Fibroblast of lung (primary cell): Measurements from ENCODE around the gene SLC51B. TPM values are rescaled to one million over a fixed set of nuclear protein-coding genes. Genes with fewer than 3 reads are reported as not detected.

Source experiments
- DNase-seq, 2 donors: peaks; one replicate each; pipeline versions ENCODE4 v3.0.0 to v3.0.0-alpha.2; 2010; ENCODE audit warnings: low read depth in 2 of 2
- H2AFZ ChIP-seq: 2 replicates; pipeline ENCODE4 v1.5.1; 2012; ENCODE audit warnings: low read length, control low read depth, inconsistent platforms
- H3K27ac ChIP-seq: 2 replicates; pipeline ENCODE4 v1.5.1; 2011; ENCODE audit warnings: low read length, control low read depth; ENCODE audit not compliant: insufficient read depth
- H3K27me3 ChIP-seq: 2 replicates; pipeline ENCODE4 v1.5.1; 2011; ENCODE audit warnings: mild to moderate bottlenecking, low read length; ENCODE audit not compliant: control insufficient read depth, insufficient read depth
- H3K36me3 ChIP-seq: 2 replicates; pipeline ENCODE4 v1.5.1; 2011; ENCODE audit warnings: low read length; ENCODE audit not compliant: control insufficient read depth, insufficient read depth
- H3K4me1 ChIP-seq: 2 replicates; pipeline ENCODE4 v1.5.1; 2011; ENCODE audit warnings: low read length; ENCODE audit not compliant: control insufficient read depth, insufficient read depth; ENCODE audit errors: extremely low read depth
- H3K4me2 ChIP-seq: 2 replicates; pipeline ENCODE4 v1.5.1; 2011; ENCODE audit warnings: low read length, control low read depth; ENCODE audit not compliant: insufficient read depth; ENCODE audit errors: extremely low read depth
- H3K4me3 ChIP-seq, 4 experiments: fragments of 200-600 bp in 1 of 4; sonication (generic) in 1 of 4; replicated peaks in 1 of 4; 2 replicates each; pipeline ENCODE4 v1.5.1; 2011 to 2016; ENCODE audit warnings: low read length in 4 of 4, low read depth in 3 of 4, mild to moderate bottlenecking in 3 of 4, control low read depth in 2 of 4, inconsistent platforms in 1 of 4, mixed read lengths in 1 of 4; ENCODE audit not compliant: insufficient read depth in 1 of 4; ENCODE audit errors: control extremely low read depth in 1 of 4
- H3K79me2 ChIP-seq: 2 replicates; pipeline ENCODE4 v1.5.1; 2012; ENCODE audit warnings: mild to moderate bottlenecking, low read length, inconsistent platforms; ENCODE audit not compliant: control insufficient read depth, insufficient read depth
- H3K9ac ChIP-seq: 2 replicates; pipeline ENCODE4 v1.5.1; 2011; ENCODE audit warnings: mild to moderate bottlenecking, low read length, control low read depth; ENCODE audit not compliant: insufficient read depth
- H3K9me3 ChIP-seq: 2 replicates; pipeline ENCODE4 v1.5.1; 2012; ENCODE audit warnings: low read depth, low read length; ENCODE audit not compliant: control insufficient read depth, insufficient read depth
- H4K20me1 ChIP-seq: 2 replicates; pipeline ENCODE4 v1.5.1; 2011; ENCODE audit warnings: low read length; ENCODE audit not compliant: control insufficient read depth, insufficient read depth; ENCODE audit errors: extremely low read depth
- EZH2 ChIP-seq: IDR thresholded peaks from 2 replicates; pipeline ENCODE4 v1.5.1; 2012; ENCODE audit warnings: low read length, control low read depth, mild to moderate bottlenecking; ENCODE audit errors: missing control alignments
- polyA plus RNA-seq, 2 donors: library from polyadenylated mRNA; depleted of rRNA in 1 of 2; stranded (reverse) in 1 of 2; unstranded in 1 of 2; fragments of >200 nt; gene quantifications; 2 replicates each; pipeline ENCODE4 v1.2.1, GENCODE V29; 2011 to 2012; ENCODE audit warnings: missing spikeins in 1 of 2
- total RNA-seq: library from RNA; depleted of rRNA; stranded (reverse); fragments of >200 nt; gene quantifications from 2 replicates; pipeline ENCODE4 v1.2.1, GENCODE V29; 2014
- TF ChIP-seq, protein P1 (sequence below), 2 donors: IDR thresholded peaks in 1 of 2; conservative IDR thresholded peaks in 1 of 2; 1 replicate in 1 of 2; 2 replicates in 1 of 2; pipeline ENCODE4 v1.5.1; 2011 to 2012; ENCODE audit warnings: low read length in 2 of 2, control low read depth in 1 of 2, inconsistent platforms in 1 of 2, low read depth in 1 of 2, mild to moderate bottlenecking in 1 of 2

Gene SLC51B
- total and polyA plus RNA-seq, 2 donors (not counting 1 experiment from before 2014, with no cell fraction given) = 0.66 to 0.98 TPM

DNA sequence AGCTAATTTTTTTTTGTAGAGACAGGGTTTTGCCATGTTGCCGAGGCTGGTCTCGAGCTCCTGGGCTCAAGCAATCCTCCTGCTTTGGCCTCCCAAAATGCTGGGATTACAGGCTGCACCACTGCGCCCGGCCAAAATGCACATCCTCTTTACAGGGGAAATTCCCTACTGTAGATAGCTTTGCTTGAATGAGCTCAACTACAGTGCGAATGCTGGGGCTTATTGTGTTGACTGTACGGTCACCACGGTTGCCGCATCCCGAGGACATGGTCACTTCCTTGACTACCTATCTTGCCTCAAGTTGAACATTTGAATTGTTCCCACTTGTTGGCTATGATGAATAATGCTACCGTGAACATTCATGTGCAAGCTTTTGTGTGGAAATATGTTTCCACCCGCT lies 10.5 kb upstream of the SLC51B start:
- TF ChIP-seq EZH2 = no peak
- TF ChIP-seq, protein P1, sequence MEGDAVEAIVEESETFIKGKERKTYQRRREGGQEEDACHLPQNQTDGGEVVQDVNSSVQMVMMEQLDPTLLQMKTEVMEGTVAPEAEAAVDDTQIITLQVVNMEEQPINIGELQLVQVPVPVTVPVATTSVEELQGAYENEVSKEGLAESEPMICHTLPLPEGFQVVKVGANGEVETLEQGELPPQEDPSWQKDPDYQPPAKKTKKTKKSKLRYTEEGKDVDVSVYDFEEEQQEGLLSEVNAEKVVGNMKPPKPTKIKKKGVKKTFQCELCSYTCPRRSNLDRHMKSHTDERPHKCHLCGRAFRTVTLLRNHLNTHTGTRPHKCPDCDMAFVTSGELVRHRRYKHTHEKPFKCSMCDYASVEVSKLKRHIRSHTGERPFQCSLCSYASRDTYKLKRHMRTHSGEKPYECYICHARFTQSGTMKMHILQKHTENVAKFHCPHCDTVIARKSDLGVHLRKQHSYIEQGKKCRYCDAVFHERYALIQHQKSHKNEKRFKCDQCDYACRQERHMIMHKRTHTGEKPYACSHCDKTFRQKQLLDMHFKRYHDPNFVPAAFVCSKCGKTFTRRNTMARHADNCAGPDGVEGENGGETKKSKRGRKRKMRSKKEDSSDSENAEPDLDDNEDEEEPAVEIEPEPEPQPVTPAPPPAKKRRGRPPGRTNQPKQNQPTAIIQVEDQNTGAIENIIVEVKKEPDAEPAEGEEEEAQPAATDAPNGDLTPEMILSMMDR (conservative IDR thresholded peaks at IDR 0.05 in 1 of 2, IDR thresholded peaks at IDR 0.05 in 1 of 2; ENCODE audit: low read depth in 1 of 2, low read length in 2 of 2) = no peak
- no peaks in the 10 kb centered on the region for H3K9me3 ChIP-seq
- H2AFZ ChIP-seq = no peak overlapping the region
- no peak overlapping the region for H3K4me2 ChIP-seq
- no peaks in the 10 kb centered on the region for H3K4me1 ChIP-seq
- H3K27ac ChIP-seq = no peak overlapping the region
- H3K79me2 ChIP-seq = no peaks in the 10 kb centered on the region
- no peak overlapping the region for H3K4me3 ChIP-seq
- H4K20me1 ChIP-seq = no peaks in the 10 kb centered on the region
- H3K27me3 ChIP-seq = no peaks in the 10 kb centered on the region
- H3K36me3 ChIP-seq = no peaks in the 10 kb centered on the region
- DNase-seq = no peak
- H3K9ac ChIP-seq = no peak overlapping the region

DNA sequence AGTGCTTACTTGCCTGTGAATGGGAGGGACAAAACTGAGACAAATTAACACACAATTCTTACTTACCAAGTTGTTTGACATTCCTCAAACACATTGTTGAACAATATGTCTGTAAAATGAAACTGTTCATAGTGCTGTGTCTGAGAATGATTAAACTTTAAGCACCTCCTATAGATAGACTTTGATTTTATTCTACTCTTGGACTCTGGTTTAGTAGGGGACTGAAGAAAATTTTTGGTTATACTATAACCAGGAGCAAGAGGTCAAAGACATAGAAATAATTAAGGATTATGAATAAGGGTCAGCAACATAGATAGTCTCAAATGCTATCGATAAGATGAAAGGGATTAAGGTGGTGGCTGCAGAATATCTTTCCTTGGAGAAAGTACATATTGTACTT lies 7.9 kb upstream of the SLC51B start:
- H3K36me3 ChIP-seq = no peaks in the 10 kb centered on the region
- H3K4me2 ChIP-seq = no peak overlapping the region
- H3K27ac ChIP-seq = no peak overlapping the region
- H3K4me1 ChIP-seq = no peaks in the 10 kb centered on the region
- H3K9ac ChIP-seq = no peak overlapping the region
- no peak for TF ChIP-seq EZH2
- TF ChIP-seq, protein P1 (conservative IDR thresholded peaks at IDR 0.05 in 1 of 2, IDR thresholded peaks at IDR 0.05 in 1 of 2; ENCODE audit: low read depth in 1 of 2, low read length in 2 of 2) = no peak
- no peaks in the 10 kb centered on the region for H3K79me2 ChIP-seq
- H3K9me3 ChIP-seq = no peaks in the 10 kb centered on the region
- no peaks in the 10 kb centered on the region for H3K27me3 ChIP-seq
- no peak for DNase-seq
- H2AFZ ChIP-seq = no peak overlapping the region
- H3K4me3 ChIP-seq = no peak overlapping the region
- no peaks in the 10 kb centered on the region for H4K20me1 ChIP-seq

DNA sequence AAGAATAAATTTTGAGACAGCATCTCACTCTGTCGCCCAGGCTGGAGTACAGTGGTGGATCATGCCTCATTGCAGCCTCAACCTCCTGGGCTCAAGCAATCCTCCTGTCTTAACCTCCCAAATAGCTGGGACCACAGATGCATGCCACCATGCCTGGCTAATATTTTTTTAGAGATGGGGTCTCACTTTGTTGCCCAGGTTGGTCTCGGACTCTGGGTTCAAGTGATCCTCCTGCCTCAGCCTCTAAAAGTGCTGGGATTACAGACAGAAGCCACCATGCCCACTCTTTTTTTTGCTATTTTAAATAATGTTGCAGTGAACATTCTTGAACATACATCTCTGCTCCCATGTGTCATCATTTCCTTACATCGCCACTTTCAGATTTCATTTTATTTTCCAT lies 6.8 kb upstream of the SLC51B start:
- H3K36me3 ChIP-seq = no peaks in the 10 kb centered on the region
- H3K4me2 ChIP-seq = no peak overlapping the region
- H3K9me3 ChIP-seq = no peaks in the 10 kb centered on the region
- no peaks in the 10 kb centered on the region for H3K27me3 ChIP-seq
- H4K20me1 ChIP-seq = no peaks in the 10 kb centered on the region
- no peak overlapping the region for H3K9ac ChIP-seq
- no peak overlapping the region for H3K27ac ChIP-seq
- H2AFZ ChIP-seq = no peak overlapping the region
- H3K4me3 ChIP-seq = no peak overlapping the region
- TF ChIP-seq, protein P1 (conservative IDR thresholded peaks at IDR 0.05 in 1 of 2, IDR thresholded peaks at IDR 0.05 in 1 of 2; ENCODE audit: low read depth in 1 of 2, low read length in 2 of 2) = no peak
- no peak for TF ChIP-seq EZH2
- H3K4me1 ChIP-seq = peaks cover 7% of the 10 kb centered on the region
- no peaks in the 10 kb centered on the region for H3K79me2 ChIP-seq
- no peak for DNase-seq
